MCF 10A (cell line): ENCODE data around the gene LYPD6. TPM values are rescaled to one million over a fixed set of nuclear protein-coding genes. Genes with fewer than 3 reads are reported as not detected.

Source experiments
- BruUV-seq: library from RNA; stranded (reverse); fragments of 400-500 nt; replicated peaks from 2 replicates; lab custom pipeline; 2021; lab: Mats Ljungman, UMichigan
- CTCF ChIA-PET: fragments of 300-600 bp; sonication (Branson Sonifier 250); formaldehyde crosslinking; extraction: SDS; loops from one replicate; lab custom pipeline; 2021; ENCODE audit warnings: antibody characterized with exemption, inconsistent platforms; lab: Yijun Ruan, JAX
- POLR2A ChIA-PET: fragments of 300-600, 350-650 bp; sonication (Branson Sonifier 250); formaldehyde crosslinking; extraction: SDS; loops from one replicate; lab custom pipeline; 2020; ENCODE audit warnings: antibody characterized with exemption, inconsistent platforms; lab: Yijun Ruan, JAX
- DNase-seq: peaks from one replicate; pipeline ENCODE4 v3.0.0-alpha.2; 2018; ENCODE audit not compliant: unreplicated experiment
- H3K27ac Mint-ChIP-seq: one replicate; pipeline ENCODE4 v1.8.0; 2022; ENCODE audit warnings: mild to moderate bottlenecking, low read depth, mixed read lengths; ENCODE audit not compliant: unreplicated experiment
- H3K27me3 Mint-ChIP-seq: one replicate; pipeline ENCODE4 v1.8.0; 2022; ENCODE audit warnings: mixed read lengths; ENCODE audit not compliant: insufficient read depth, unreplicated experiment
- H3K36me3 Mint-ChIP-seq: one replicate; pipeline ENCODE4 v1.8.0; 2022; ENCODE audit warnings: mild to moderate bottlenecking, moderate library complexity, mixed read lengths; ENCODE audit not compliant: insufficient read depth, unreplicated experiment
- H3K4me1 Mint-ChIP-seq: one replicate; pipeline ENCODE4 v1.8.0; 2022; ENCODE audit warnings: mixed read lengths; ENCODE audit not compliant: insufficient read depth, unreplicated experiment
- H3K4me3 Mint-ChIP-seq: one replicate; pipeline ENCODE4 v1.8.0; 2022; ENCODE audit warnings: mild to moderate bottlenecking, moderate library complexity, mixed read lengths; ENCODE audit not compliant: unreplicated experiment
- H3K9me3 Mint-ChIP-seq: one replicate; pipeline ENCODE4 v1.8.0; 2022; ENCODE audit warnings: mixed read lengths; ENCODE audit not compliant: unreplicated experiment
- intact Hi-C: fragments of 100-400 bp; cut with micrococcal nuclease; formaldehyde crosslinking; loops from 2 replicates; pipeline ENCODE4 v1.14.1; 2022
- total RNA-seq: library from RNA; stranded (reverse); gene quantifications from 2 replicates; pipeline ENCODE4 v1.2.3, GENCODE V29; 2022
- TF ChIP-seq, protein P1 (sequence below): fragments of 200-600 bp; IDR thresholded peaks from one replicate; pipeline ENCODE4 v1.8.0; 2022; ENCODE audit warnings: antibody characterized with exemption, mild to moderate bottlenecking; ENCODE audit not compliant: unreplicated experiment

LYPD6 gene
- total RNA-seq, 1 experiment from 2014 or later: 3.2 TPM

DNA sequence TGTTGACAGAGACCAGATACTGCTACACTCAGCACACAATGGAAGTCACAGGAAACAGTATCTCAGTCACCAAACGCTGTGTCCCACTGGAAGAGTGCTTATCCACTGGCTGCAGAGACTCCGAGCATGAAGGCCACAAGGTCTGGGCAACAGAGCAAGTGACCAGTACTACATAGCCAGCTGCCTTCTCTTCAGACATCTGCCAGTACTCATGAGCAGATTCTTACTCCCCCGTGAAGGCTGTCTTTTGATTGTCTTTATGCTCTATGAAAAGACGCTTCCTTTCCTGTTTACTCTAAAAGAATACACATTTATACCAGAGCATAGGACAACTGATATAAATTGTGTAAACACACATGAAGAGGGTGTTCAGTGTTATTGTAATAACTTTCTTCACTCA is 138.2 kb downstream of the LYPD6 start:
- TF ChIP-seq, protein P1, sequence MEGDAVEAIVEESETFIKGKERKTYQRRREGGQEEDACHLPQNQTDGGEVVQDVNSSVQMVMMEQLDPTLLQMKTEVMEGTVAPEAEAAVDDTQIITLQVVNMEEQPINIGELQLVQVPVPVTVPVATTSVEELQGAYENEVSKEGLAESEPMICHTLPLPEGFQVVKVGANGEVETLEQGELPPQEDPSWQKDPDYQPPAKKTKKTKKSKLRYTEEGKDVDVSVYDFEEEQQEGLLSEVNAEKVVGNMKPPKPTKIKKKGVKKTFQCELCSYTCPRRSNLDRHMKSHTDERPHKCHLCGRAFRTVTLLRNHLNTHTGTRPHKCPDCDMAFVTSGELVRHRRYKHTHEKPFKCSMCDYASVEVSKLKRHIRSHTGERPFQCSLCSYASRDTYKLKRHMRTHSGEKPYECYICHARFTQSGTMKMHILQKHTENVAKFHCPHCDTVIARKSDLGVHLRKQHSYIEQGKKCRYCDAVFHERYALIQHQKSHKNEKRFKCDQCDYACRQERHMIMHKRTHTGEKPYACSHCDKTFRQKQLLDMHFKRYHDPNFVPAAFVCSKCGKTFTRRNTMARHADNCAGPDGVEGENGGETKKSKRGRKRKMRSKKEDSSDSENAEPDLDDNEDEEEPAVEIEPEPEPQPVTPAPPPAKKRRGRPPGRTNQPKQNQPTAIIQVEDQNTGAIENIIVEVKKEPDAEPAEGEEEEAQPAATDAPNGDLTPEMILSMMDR: no peak
- DNase-seq: no peak
- Mint-ChIP-seq H3K36me3 (no peaks in the 10 kb centered on the region), H3K4me1 (no peaks in the 10 kb centered on the region), H3K9me3 (no peaks in the 10 kb centered on the region), H3K27me3 (no peaks in the 10 kb centered on the region), H3K4me3 (no peak overlapping the region), H3K27ac (no peak overlapping the region)
- POLR2A ChIA-PET: no interaction called here
- CTCF ChIA-PET: interaction anchor here (1.0 kb wide), 1 partner anchor 103 kb away, joined by 3 read pairs; no protein-coding TSS in a partner anchor
- no TSS peak for BruUV-seq
- intact Hi-C loops: no loop called here

DNA sequence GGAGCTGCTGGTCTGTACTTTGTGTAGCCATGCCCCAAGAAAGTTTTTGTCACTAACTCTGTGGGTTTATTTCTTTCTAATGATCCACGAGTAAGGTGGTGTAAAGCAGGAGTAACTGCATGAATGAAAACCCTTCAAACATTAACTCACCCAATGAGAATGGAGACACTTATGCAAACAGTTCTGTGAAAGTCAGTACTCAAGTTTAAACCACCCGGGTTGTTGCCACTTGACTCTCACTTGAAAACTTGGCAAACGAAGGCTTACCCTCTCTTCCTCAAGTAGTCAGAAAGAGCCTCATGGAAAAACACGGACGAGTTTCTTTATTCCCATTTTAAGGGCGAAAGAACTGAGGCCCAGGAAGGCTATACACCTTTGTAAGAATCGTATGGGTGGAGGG is 139.7 kb downstream of the LYPD6 start:
- ChIA-PET CTCF (no interaction called here), POLR2A (no interaction called here)
- H3K27ac Mint-ChIP-seq: no peak overlapping the region
- no peaks in the 10 kb centered on the region for H3K27me3 Mint-ChIP-seq
- BruUV-seq: no TSS peak
- intact Hi-C loops: no loop called here
- H3K36me3 Mint-ChIP-seq: no peaks in the 10 kb centered on the region
- no peaks in the 10 kb centered on the region for H3K4me1 Mint-ChIP-seq
- no peaks in the 10 kb centered on the region for H3K9me3 Mint-ChIP-seq
- TF ChIP-seq, protein P1: no peak
- no peak for DNase-seq
- H3K4me3 Mint-ChIP-seq: no peak overlapping the region

DNA sequence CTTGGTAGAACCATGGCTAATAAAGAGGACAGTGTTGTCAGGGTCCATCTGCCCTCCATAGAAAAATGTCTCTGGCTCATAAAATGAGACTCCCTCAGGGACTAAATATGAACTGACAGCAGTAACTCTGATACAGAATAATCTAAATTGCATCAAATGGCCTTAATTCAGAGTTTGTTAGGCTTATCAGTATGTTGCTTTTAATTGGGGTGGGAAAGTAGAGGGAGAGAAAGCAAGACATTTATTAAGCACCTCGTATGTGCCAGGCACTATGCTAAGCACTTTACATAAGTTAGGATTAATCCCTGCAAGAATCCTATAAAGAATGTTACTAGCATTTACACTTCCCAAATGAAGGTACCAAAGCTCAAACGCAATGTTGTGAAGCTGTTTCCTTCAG is 142.0 kb downstream of the LYPD6 start:
- Mint-ChIP-seq H3K9me3 (no peaks in the 10 kb centered on the region), H3K27me3 (no peaks in the 10 kb centered on the region), H3K36me3 (no peaks in the 10 kb centered on the region), H3K27ac (no peak overlapping the region), H3K4me3 (no peak overlapping the region), H3K4me1 (no peaks in the 10 kb centered on the region)
- DNase-seq: no peak
- ChIA-PET POLR2A (no interaction called here), CTCF (no interaction called here)
- intact Hi-C loops: no loop called here
- TF ChIP-seq, protein P1: no peak
- BruUV-seq: no TSS peak

DNA sequence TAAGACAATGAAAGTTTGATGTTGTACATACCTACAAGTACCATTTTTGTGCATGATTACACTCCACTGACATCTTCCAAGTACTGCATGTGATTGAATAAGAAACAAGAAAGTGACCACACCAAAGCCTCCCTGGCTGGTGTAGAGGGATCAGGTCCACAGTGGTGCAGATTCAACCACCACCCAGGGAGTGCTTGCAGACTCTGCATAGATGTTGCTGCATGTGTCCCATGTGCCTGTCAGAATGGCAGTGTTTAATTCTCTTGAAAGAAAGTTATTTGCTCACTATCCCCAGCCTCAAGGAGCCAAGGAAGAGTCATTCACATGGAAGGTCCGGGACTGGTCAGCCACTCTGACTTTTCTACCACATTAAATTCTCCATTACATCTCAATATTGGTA is 142.7 kb downstream of the LYPD6 start:
- CTCF ChIA-PET: interaction anchor here (0.6 kb wide), 1 partner anchor 23 kb away, joined by 3 read pairs; no protein-coding TSS in a partner anchor
- POLR2A ChIA-PET: no interaction called here
- intact Hi-C loops: no loop called here
- no TSS peak for BruUV-seq
- no peak for DNase-seq
- H3K4me1 Mint-ChIP-seq: no peaks in the 10 kb centered on the region
- H3K36me3 Mint-ChIP-seq: no peaks in the 10 kb centered on the region
- H3K9me3 Mint-ChIP-seq: no peaks in the 10 kb centered on the region
- no peak overlapping the region for H3K4me3 Mint-ChIP-seq
- no peaks in the 10 kb centered on the region for H3K27me3 Mint-ChIP-seq
- TF ChIP-seq, protein P1: no peak
- H3K27ac Mint-ChIP-seq: no peak overlapping the region
